HepG2 (cell line): ENCODE results near the gene KCNH6. TPM values are rescaled to one million over a fixed set of nuclear protein-coding genes. Genes with fewer than 3 reads are reported as not detected.

Experiments used
- ATF7 ChIP-seq, 2 experiments: fragments of 450-650 bp in 1 of 2; sonication (generic) in 1 of 2; formaldehyde crosslinking in 1 of 2; IDR thresholded peaks; 2 replicates each; pipeline versions ENCODE4 v1.4.0 to v1.6.1; 2016 to 2020; ENCODE audit warnings: antibody characterized with exemption in 1 of 2, mild to moderate bottlenecking in 1 of 2, missing genetic modification reagents in 1 of 2
- CENPBD1 ChIP-seq: sonication (generic); formaldehyde crosslinking; IDR thresholded peaks from 2 replicates; pipeline ENCODE4 v1.8.0; 2022; ENCODE audit warnings: missing genetic modification reagents, low read depth, mild to moderate bottlenecking, borderline replicate concordance
- E2F1 ChIP-seq: sonication (generic); formaldehyde crosslinking; IDR thresholded peaks from 2 replicates; pipeline ENCODE4 v1.5.0; 2020; ENCODE audit warnings: missing genetic modification reagents
- ELF3 ChIP-seq: IDR thresholded peaks from 2 replicates; pipeline ENCODE4 v1.6.1; 2016; ENCODE audit warnings: missing genetic modification reagents, missing compliant biosample characterization
- FOXP4 ChIP-seq: sonication (generic); formaldehyde crosslinking; IDR thresholded peaks from 2 replicates; pipeline ENCODE4 v1.4.0; 2020; ENCODE audit warnings: missing genetic modification reagents
- JARID2 ChIP-seq: sonication (generic); formaldehyde crosslinking; IDR thresholded peaks from 2 replicates; pipeline ENCODE4 v1.8.1; 2023; ENCODE audit warnings: missing genetic modification reagents, inconsistent platforms; ENCODE audit not compliant: insufficient replicate concordance
- MED13 ChIP-seq: sonication (generic); formaldehyde crosslinking; IDR thresholded peaks from 2 replicates; pipeline ENCODE4 v1.5.0; 2020; ENCODE audit warnings: missing genetic modification reagents
- MEIS2 ChIP-seq: sonication (generic); formaldehyde crosslinking; IDR thresholded peaks from 2 replicates; pipeline ENCODE4 v1.9.0; 2021; ENCODE audit warnings: mild to moderate bottlenecking, missing genetic modification reagents
- MYC ChIP-seq: sonication (generic); formaldehyde crosslinking; IDR thresholded peaks from 2 replicates; pipeline ENCODE4 v1.9.0; 2021; ENCODE audit warnings: missing genetic modification reagents, borderline replicate concordance
- PRPF4 ChIP-seq: fragments of 200-400 bp; formaldehyde crosslinking; IDR thresholded peaks from 2 replicates; pipeline ENCODE4 v1.6.1; 2016; ENCODE audit warnings: low read length, low read depth; ENCODE audit not compliant: poor library complexity, severe bottlenecking
- RNF219 ChIP-seq: sonication (generic); formaldehyde crosslinking; IDR thresholded peaks from 2 replicates; pipeline ENCODE4 v1.5.0; 2020; ENCODE audit warnings: mild to moderate bottlenecking, missing genetic modification reagents
- ZBTB34 ChIP-seq: sonication (generic); formaldehyde crosslinking; IDR thresholded peaks from 2 replicates; pipeline ENCODE4 v1.8.0; 2022; ENCODE audit warnings: mild to moderate bottlenecking, missing genetic modification reagents
- ZKSCAN5 ChIP-seq: sonication (generic); formaldehyde crosslinking; IDR thresholded peaks from 2 replicates; pipeline ENCODE4 v1.5.1; 2020; ENCODE audit warnings: mild to moderate bottlenecking, missing genetic modification reagents
- ZNF317 ChIP-seq: sonication (generic); formaldehyde crosslinking; IDR thresholded peaks from 2 replicates; pipeline ENCODE4 v1.5.0; 2020; ENCODE audit warnings: mild to moderate bottlenecking, missing genetic modification reagents
- ZNF337 ChIP-seq: sonication (generic); formaldehyde crosslinking; IDR thresholded peaks from 2 replicates; pipeline ENCODE4 v1.5.1; 2020; ENCODE audit warnings: missing genetic modification reagents, low read depth, mild to moderate bottlenecking, borderline replicate concordance
- ZNF572 ChIP-seq: sonication (generic); formaldehyde crosslinking; IDR thresholded peaks from 2 replicates; pipeline ENCODE4 v1.5.1; 2020; ENCODE audit warnings: mild to moderate bottlenecking, missing genetic modification reagents
- ZNF605 ChIP-seq: sonication (generic); formaldehyde crosslinking; IDR thresholded peaks from 2 replicates; pipeline ENCODE4 v1.8.0; 2022; ENCODE audit warnings: mild to moderate bottlenecking, missing genetic modification reagents
- ZNF704 ChIP-seq: sonication (generic); formaldehyde crosslinking; IDR thresholded peaks from 2 replicates; pipeline ENCODE4 v1.8.1; 2023; ENCODE audit warnings: mild to moderate bottlenecking, inconsistent platforms, moderate library complexity, missing genetic modification reagents, borderline replicate concordance
- polyA plus RNA-seq, 8 experiments: library from polyadenylated mRNA; depleted of rRNA in 3 of 8; stranded (reverse) in 7 of 8; unstranded in 1 of 8; fragments of >200 nt; fragmentation: Illumina TruSeq in 4 of 8; extraction: Trizol in 4 of 8; gene quantifications; 2 replicates each; pipeline versions ENCODE4 v1.2.1 to v1.2.3, GENCODE V29; 2011 to 2016; ENCODE audit warnings: low read depth in 4 of 8, missing spikeins in 1 of 8, mixed read lengths in 1 of 8; ENCODE audit not compliant: insufficient read depth in 1 of 8
- total RNA-seq, 5 experiments: library from RNA; depleted of rRNA; stranded (reverse); fragments of >200 nt; fragmentation: Illumina TruSeq; extraction: Trizol; gene quantifications; 2 replicates each; pipeline ENCODE4 v1.2.3, GENCODE V29; 2016; ENCODE audit warnings: low read depth in 1 of 5

The KCNH6 gene
- total and polyA plus RNA-seq, 2 of the 13 experiments (the other 11 are each of a cell fraction or from before 2014, with no cell fraction given): 0.05 to 0.18 TPM

- TF ChIP-seq RNF219 (CRISPR knock-in tag): no peak
- 0 out of 2 replicates have a peak, but pooled peaks have one; percentile 40 for TF ChIP-seq ELF3
- no peak for TF ChIP-seq E2F1 (CRISPR knock-in tag)
- no peak for TF ChIP-seq ZBTB34 (CRISPR knock-in tag)
- no peak for TF ChIP-seq PRPF4
- TF ChIP-seq ZNF704 (CRISPR knock-in tag): no peak
- TF ChIP-seq MYC (CRISPR knock-in tag): no peak
- peak; percentile 52 for TF ChIP-seq JARID2
- TF ChIP-seq ZNF337 (CRISPR knock-in tag): no peak
- peak; percentile 41; the same call in 1 of the 2 replicates for TF ChIP-seq ZNF572 (CRISPR knock-in tag)
- no peak for TF ChIP-seq FOXP4 (CRISPR knock-in tag)
- no peak for TF ChIP-seq ZKSCAN5
- TF ChIP-seq MEIS2 (CRISPR knock-in tag): no peak
- TF ChIP-seq ATF7 (IDR thresholded peaks at IDR 0.05): no peak
- TF ChIP-seq ATF7 (CRISPR knock-in tag; IDR thresholded peaks at IDR 0.05): no peak
- no peak for TF ChIP-seq ZNF605 (CRISPR knock-in tag)
- TF ChIP-seq MED13: no peak
- TF ChIP-seq CENPBD1 (CRISPR knock-in tag): no peak
- TF ChIP-seq ZNF317 (CRISPR knock-in tag): no peak
Observed at GRCh38 chr17:63478814-63479494, 44.2 kb upstream of the KCNH6 start (continued).
